Activated CD4-positive, alpha-beta T cell treated with anti-CD3 and anti-CD28 coated beads, Interleukin-2, amount 50 U/mL, for 1 hour (primary cell): ENCODE results near the gene LILRB5.
"Not testable (repeated sequence)": the region's sequence is repeated elsewhere in the genome, so short reads cannot be mapped to it uniquely, and the experiment has no call there.

Experiments
- DNase-seq: peaks from one replicate; pipeline ENCODE4 v3.0.0-alpha.2; 2020

LILRB5 gene

DNA sequence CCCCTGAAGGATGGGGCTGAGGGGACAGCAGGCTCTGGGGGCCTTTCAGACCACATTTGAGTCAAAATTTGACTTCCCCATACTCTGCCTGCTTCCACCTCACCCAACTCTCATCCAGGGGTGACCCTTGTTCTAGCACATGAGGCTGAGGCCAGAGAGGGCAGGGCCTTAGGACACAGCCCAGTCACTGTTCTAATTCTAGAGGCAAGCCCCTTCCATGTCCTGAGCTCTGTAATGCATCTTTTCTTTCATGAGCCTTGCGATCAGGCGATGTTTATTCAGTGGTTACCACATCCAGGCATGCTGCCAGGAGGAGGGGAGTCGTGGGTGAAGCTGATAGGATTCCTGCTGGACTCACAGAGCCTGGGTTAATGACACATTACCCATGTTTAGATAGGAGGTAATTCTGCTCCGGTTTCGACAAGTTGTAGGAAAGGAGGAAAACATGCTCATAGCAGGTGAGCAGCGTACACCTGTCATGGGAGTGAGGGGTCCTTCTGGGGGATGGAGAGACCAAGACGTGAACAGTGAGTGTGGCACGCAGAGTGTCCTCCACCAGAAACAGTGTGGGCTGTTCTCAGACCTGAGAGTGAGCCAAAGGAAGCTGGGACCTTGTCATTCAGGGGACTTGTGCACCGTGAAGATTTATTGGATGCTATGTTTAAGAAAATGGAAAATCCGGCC is 47.1 kb downstream of the LILRB5 start:
- DNase-seq, result no peak

DNA sequence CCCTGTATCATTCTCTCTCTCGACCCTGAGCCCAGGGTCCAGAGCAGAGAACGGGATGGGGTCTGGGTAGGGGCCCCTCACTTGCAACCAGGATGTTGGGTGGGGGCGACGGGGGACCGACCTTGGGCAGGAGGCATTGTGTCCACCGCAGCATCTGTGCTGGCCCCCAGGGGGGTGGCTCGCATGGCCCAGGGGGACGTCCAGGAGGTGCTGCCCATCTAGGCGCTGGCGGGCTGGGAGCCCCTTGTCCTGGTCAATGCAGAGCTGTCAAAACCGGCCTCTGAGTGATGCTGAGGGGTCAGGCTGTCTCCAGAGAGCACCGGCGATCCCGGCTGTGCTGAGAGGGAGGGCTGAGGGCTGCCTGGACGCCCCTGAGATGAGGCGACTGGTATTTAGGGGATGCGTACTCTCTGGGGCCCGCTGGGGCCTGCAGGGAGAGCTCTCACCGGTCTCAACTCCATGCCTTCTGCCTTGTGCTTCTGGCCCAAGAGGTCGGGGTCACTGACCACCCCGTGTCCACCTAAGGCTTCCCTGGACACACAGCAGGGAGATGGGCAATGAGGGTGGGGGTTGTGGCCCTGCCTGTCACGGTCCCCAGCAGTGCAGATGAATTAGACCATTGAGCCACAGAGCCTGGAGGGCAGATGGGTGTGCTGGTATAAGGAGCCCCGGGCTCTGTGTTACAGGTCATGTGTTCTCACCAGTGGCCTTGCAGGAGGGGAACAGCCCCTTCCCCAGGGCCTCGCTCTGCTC is 47.8 kb downstream of the LILRB5 start:
- DNase-seq, result no peak

DNA sequence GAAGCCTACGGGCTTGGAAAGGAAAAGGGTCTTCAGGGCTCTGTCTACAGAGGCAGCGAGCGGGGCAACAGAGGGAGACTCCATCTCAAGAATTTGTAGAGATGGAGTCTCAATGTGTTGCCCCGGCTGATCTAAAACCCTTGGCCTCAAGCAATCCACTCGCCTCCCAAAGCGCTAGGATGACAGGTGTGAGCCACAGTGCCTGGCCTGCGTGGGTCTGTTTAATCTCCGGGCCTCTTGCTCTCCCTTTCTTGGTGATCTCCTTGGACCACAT is 48.4 kb downstream of the LILRB5 start:
- no peak for DNase-seq

DNA sequence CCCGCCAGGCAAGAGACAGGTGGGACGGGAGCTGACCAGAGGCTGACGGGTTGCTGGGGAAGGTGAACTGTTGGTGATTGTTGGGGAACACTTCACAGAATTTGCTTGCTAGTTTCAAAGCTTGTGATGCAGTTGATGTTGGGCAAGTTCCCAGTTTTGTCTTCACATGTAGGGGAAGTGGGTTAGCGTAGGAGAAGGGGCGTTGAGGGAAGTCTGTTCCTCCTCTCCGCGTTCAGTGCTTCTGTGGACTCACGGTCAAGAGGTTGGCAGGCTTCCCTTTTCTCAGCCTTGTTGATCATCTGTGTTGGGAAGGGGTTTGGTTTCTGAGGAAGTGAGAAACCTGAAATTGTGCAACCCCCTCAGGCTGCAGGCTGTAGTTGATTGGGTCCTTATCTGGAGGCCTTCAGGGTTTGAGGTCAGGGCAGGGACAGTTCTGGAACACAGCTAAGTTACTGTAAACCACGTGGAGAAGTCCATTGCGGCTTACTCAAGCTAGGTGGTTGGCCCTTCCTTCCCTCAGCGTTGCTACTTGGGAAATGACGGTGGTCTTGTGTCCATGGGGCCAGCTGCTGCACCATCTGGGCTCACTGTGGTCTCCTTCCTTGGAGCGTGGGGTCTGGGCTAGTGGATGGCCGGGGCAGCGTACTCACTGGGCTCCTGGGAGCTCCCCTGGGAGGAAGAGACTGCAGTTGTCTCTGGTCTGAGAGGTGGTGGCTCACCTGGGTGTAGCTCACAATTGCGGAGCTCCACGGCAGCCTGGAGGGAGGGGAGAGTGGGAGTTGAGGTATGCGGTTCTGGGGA is 48.9 kb downstream of the LILRB5 start:
- DNase-seq, result no peak

DNA sequence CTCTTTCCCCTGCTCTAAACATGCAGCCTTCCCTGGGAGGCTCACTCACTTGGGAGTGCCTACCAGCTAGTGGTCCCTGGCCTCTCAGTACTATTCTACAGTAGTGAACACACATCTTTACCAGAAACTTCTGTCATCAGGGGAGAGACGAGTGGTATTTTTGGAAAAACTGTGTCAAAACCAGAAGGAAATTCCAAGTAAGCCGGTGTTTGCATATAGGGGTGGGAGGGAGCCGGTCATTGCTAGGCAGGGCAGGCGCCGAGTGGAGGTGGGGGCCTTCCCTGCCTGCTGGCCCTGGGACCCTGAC is 49.4 kb downstream of the LILRB5 start:
- DNase-seq, result no peak

DNA sequence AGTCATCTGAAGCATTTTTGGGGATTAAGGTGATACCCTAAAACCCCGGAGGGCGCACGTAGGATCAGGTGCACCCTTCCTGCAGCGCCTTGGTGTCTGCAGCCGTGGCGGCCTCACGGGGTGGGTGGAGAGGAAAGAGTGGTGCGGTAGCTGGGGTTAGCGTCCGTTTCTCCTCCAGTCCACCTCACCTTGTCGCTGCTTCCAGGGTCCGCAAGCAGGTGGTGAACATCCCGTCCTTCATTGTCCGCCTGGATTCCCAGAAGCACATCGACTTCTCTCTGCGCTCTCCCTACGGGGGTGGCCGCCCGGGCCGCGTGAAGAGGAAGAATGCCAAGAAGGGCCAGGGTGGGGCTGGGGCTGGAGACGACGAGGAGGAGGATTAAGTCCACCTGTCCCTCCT is 49.9 kb downstream of the LILRB5 start:
- DNase-seq, result not testable (repeated sequence)

DNA sequence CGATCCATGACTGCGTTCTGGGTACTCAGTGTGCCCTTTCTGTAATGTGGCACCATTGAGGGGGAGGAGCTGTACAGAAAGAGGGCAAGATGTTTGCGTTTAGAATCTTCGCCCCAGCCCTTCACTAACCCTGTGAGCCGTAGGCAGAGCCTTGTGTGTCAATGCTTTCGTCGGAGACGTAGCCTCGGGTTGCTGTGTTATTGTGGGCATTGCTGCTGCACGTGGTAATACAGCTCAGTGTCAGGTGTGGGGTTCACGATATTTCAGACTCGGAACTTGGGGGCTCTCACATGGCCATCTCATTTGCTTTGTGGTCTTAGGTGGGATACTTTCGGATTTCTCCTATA is 50.3 kb downstream of the LILRB5 start:
- no peak for DNase-seq

DNA sequence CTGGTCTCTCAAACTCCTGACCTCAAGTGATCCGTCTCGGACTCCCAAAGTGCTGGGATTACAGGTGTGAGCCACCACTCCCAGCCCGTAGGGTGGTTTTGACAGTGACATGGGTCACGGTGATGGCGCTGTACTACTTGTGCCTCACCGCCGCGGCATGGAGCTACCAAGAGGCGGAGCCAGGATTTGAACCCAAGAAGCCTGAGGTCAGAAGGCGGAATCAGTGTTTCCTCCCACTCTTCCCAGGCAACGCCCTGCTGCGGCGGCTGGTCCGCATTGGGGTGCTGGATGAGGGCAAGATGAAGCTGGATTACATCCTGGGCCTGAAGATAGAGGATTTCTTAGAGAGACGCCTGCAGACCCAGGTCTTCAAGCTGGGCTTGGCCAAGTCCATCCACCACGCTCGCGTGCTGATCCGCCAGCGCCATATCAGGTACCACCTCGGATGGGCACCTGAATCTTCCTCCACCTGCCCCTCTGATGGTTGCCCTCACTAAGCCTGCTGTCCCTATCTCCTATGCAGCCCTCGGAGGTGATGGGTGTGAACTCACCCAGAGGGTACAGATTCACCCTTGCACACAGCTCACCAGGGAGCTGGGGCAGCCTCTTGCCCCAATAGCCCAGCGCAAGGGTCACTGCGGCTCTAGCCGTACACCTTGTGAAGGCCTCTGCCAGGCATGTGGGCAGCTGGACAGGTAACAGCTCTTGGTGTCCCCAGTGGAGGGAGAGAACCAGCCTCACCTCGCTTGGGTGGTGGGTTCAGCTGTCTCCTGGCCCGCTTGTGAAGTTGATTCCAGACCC is 50.8 kb downstream of the LILRB5 start:
- no peak for DNase-seq

DNA sequence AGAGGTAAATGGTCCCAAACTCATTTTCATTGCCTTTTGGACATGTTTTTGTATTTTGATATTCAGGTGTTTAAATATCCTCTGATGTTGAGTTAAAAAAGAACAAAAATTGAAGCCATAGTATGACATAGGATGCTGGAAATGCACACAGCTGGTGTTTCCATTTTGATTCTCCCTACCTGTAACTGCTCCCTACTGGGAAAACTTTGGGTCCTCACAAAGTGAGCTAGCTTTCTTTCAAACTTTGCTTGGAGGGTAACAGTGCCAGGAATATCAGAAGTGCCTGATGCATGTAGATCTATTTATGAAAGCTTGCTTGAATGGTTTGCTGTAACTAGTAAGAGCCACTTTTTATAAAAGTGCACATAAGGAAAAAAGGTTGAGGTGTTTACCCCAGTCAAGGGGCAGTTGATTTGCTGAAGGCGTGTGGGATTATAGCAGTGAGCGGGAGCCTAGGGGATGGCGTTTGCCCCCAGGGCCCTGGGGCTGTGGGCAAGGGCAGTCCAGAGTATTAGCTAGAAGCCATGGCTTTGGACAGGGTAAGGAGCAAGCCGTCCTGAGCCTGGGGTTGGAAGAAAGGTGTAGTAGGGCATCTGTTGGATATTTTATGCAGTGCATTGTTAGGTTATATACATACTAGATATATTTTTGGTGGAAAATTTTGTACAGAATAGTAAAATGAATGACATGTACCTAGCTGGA is 52.2 kb downstream of the LILRB5 start:
- no peak for DNase-seq

DNA sequence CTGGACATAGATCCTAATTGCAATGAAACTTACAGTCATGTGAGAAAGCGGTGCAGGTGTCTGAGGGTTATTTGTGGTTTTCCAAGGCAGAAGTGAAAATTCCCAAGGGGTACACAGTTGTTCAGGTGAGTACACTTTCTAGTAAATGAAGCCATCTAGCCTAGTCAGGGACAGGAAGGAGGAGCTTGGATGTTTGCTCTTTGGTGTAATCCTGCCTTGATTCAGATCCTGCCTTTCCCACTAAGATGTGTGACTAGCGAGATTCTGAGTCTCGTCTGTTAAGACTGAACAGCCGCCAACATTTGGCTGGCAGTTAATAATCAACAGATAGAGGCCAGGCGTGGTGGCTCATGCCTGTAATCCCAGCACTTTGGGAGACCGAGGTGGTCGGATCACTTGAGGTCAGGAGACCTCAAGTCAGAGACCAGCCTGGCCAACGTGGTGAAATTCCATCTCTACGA is 53.9 kb downstream of the LILRB5 start:
- no peak for DNase-seq

DNA sequence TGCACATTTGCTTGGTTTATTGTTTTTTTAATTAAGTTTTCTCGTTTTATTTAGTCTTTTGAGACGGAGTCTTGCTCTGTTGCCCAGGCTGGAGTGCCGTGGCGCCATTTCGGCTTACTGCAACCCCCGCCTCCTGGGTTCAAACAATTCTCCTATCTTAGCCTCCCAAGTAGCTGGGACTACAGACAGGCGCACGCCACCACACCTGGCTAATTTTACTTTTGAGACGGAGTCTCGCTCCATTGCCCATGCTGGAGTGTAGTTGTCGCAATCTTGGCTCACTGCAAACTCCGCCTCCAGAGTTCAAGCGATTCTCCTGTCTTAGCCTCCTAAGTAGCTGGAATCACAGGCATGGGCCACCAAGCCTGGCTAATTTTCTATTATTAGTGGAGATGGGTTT is 55.1 kb downstream of the LILRB5 start:
- DNase-seq, result no peak

DNA sequence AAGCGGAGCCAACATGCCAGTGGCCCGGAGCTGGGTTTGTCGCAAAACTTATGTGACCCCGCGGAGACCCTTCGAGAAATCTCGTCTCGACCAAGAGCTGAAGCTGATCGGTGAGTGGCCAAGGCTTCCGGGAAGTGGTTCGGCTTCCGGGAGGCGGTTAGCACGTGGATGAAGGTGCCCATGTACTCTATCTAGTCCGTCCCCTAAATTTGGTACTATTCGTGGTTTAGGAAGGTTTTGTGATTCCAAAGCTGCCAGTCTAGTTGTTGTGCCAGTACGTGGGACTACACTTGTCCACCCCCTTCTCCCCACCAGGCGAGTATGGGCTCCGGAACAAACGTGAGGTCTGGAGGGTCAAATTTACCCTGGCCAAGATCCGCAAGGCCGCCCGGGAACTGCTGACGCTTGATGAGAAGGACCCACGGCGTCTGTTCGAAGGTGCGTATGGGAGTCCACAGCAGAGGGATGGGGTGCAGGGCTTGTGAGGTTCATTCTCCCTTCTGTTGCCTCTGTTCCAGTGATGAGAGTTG is 55.8 kb downstream of the LILRB5 start:
- no peak for DNase-seq
